ENCODE measurements around the gene CDH13.

The CDH13 gene

GRCh38 chr16:83837566-83837965, 1210.8 kb downstream of the CDH13 start:
- H3K4me3 ChIP-seq (ENCODE audit: low read length) = no peak overlapping the region
- TF ChIP-seq ZNF274 (IDR thresholded peaks at IDR 0.05; ENCODE audit: low read depth, low read length) = no peak

GRCh38 chr16:83838151-83838550, 1211.4 kb downstream of the CDH13 start:
- TF ChIP-seq ZNF274 (IDR thresholded peaks at IDR 0.05; ENCODE audit: low read depth, low read length) = no peak
- H3K4me3 ChIP-seq (ENCODE audit: low read length) = no peak overlapping the region

- H3K4me3 ChIP-seq (ENCODE audit: low read length) = no peak overlapping the region
- no peak for TF ChIP-seq ZNF274 (IDR thresholded peaks at IDR 0.05; ENCODE audit: low read depth, low read length)
Measured at GRCh38 chr16:83839561-83839960, 1212.8 kb downstream of the CDH13 start.

GRCh38 chr16:83840060-83840617, 1213.4 kb downstream of the CDH13 start:
- TF ChIP-seq ZNF274 (IDR thresholded peaks at IDR 0.05; ENCODE audit: low read depth, low read length) = no peak
- H3K4me3 ChIP-seq (ENCODE audit: low read length) = no peak overlapping the region

- TF ChIP-seq ZNF274 (IDR thresholded peaks at IDR 0.05; ENCODE audit: low read depth, low read length) = no peak
- no peak overlapping the region for H3K4me3 ChIP-seq (ENCODE audit: low read length)
Measured at GRCh38 chr16:83842291-83842690, 1215.5 kb downstream of the CDH13 start.

GRCh38 chr16:83842756-83843507, 1216.2 kb downstream of the CDH13 start:
- no peak for TF ChIP-seq ZNF274 (IDR thresholded peaks at IDR 0.05; ENCODE audit: low read depth, low read length)
- H3K4me3 ChIP-seq (ENCODE audit: low read length) = no peak overlapping the region

- no peak for TF ChIP-seq ZNF274 (IDR thresholded peaks at IDR 0.05; ENCODE audit: low read depth, low read length)
- H3K4me3 ChIP-seq (ENCODE audit: low read length) = no peak overlapping the region
Measured at GRCh38 chr16:83843657-83844056, 1216.9 kb downstream of the CDH13 start.

GRCh38 chr16:83845263-83845662, 1218.5 kb downstream of the CDH13 start:
- TF ChIP-seq ZNF274 (IDR thresholded peaks at IDR 0.05; ENCODE audit: low read depth, low read length) = no peak
- H3K4me3 ChIP-seq (ENCODE audit: low read length) = no peak overlapping the region

- no peak for TF ChIP-seq ZNF274 (IDR thresholded peaks at IDR 0.05; ENCODE audit: low read depth, low read length)
- H3K4me3 ChIP-seq (ENCODE audit: low read length) = no peak overlapping the region
Measured at GRCh38 chr16:83847371-83848225, 1220.8 kb downstream of the CDH13 start.

GRCh38 chr16:83849421-83849820, 1222.7 kb downstream of the CDH13 start:
- no peak overlapping the region for H3K4me3 ChIP-seq (ENCODE audit: low read length)
- TF ChIP-seq ZNF274 (IDR thresholded peaks at IDR 0.05; ENCODE audit: low read depth, low read length) = no peak
